Endothelial cell of umbilical vein (primary cell): ENCODE measurements around the gene KCNIP1. TPM values are rescaled to one million over a fixed set of nuclear protein-coding genes. Genes with fewer than 3 reads are reported as not detected.

Source experiments
- BruUV-seq: library from RNA; stranded (reverse); fragments of 400-500 nt; replicated peaks from 2 replicates; lab custom pipeline; 2021; lab: Mats Ljungman, UMichigan
- CTCF ChIA-PET: fragments of 300-600, 350-600 bp; sonication (Branson Sonifier 250); formaldehyde crosslinking; loops from one replicate; lab custom pipeline; 2021; ENCODE audit warnings: antibody characterized with exemption, inconsistent platforms; lab: Charles Lee
- POLR2A ChIA-PET: fragments of 300-600, 350-600 bp; sonication (Branson Sonifier 250); formaldehyde crosslinking; loops from one replicate; lab custom pipeline; 2021; ENCODE audit warnings: antibody characterized with exemption, inconsistent platforms; lab: Charles Lee
- DNase-seq: peaks from one replicate; pipeline ENCODE4 v3.0.0-alpha.2; 2011; ENCODE audit warnings: low read depth, low spot score
- FAIRE-seq: peaks from 2 replicates; lab custom pipeline; 2011; peaks lifted over from hg19 to GRCh38; lab: Jason Lieb, UNC
- H2AFZ ChIP-seq: 2 replicates; pipeline ENCODE4 v1.6.0; 2012; ENCODE audit warnings: low read depth, low read length, control low read depth, inconsistent platforms
- H3K27ac ChIP-seq: 2 replicates; pipeline ENCODE4 v1.5.1; 2011; ENCODE audit warnings: low read depth, mild to moderate bottlenecking, control low read depth, low read length, moderate library complexity; ENCODE audit not compliant: insufficient read depth
- H3K27me3 ChIP-seq, 2 experiments: 2 replicates each; pipeline versions ENCODE4 v1.6.0 to v1.6.1; 2011; ENCODE audit warnings: low read length in 2 of 2, mixed read lengths in 1 of 2; ENCODE audit not compliant: control insufficient read depth in 2 of 2, insufficient read depth in 2 of 2
- H3K36me3 ChIP-seq, 2 experiments: 2 replicates in 1 of 2; 3 replicates in 1 of 2; pipeline ENCODE4 v1.5.1; 2011; ENCODE audit warnings: low read length in 2 of 2, mild to moderate bottlenecking in 1 of 2, moderate library complexity in 1 of 2; ENCODE audit not compliant: control insufficient read depth in 2 of 2, insufficient read depth in 2 of 2; ENCODE audit errors: extremely low read depth in 1 of 2
- H3K4me1 ChIP-seq: 3 replicates; pipeline ENCODE4 v1.5.1; 2011; ENCODE audit warnings: mild to moderate bottlenecking, low read length; ENCODE audit not compliant: control insufficient read depth, insufficient read depth; ENCODE audit errors: extremely low read depth
- H3K4me2 ChIP-seq: 2 replicates; pipeline ENCODE4 v1.6.1; 2011; ENCODE audit warnings: low read length, control low read depth, mixed read lengths; ENCODE audit not compliant: insufficient read depth
- H3K4me3 ChIP-seq, 3 experiments: fragments of 200-600 bp in 1 of 3; sonication (generic), shearing (Covaris generic) in 1 of 3; replicated peaks in 1 of 3; 2 replicates each; pipeline ENCODE4 v1.5.1; 2011 to 2016; ENCODE audit warnings: control low read depth in 3 of 3, low read length in 3 of 3, mild to moderate bottlenecking in 2 of 3, inconsistent platforms in 1 of 3, low read depth in 1 of 3, moderate library complexity in 1 of 3; ENCODE audit not compliant: insufficient read depth in 1 of 3
- H3K79me2 ChIP-seq: 2 replicates; pipeline ENCODE4 v1.6.0; 2012; ENCODE audit warnings: low read length, inconsistent platforms; ENCODE audit not compliant: control insufficient read depth, insufficient read depth
- H3K9ac ChIP-seq: replicated peaks from 2 replicates; pipeline ENCODE3; 2011; ENCODE audit warnings: low read length, control low read depth; ENCODE audit not compliant: insufficient read depth; ENCODE audit errors: extremely low read depth
- H3K9me1 ChIP-seq: replicated peaks from 3 replicates; pipeline ENCODE4 v1.6.0; 2011; ENCODE audit warnings: mild to moderate bottlenecking, low read length; ENCODE audit not compliant: control insufficient read depth, insufficient read depth; ENCODE audit errors: extremely low read depth
- H3K9me3 ChIP-seq: replicated peaks from 2 replicates; pipeline ENCODE4 v1.5.1; 2012; ENCODE audit warnings: low read length, inconsistent platforms; ENCODE audit not compliant: control insufficient read depth, insufficient read depth
- H4K20me1 ChIP-seq: replicated peaks from 2 replicates; pipeline ENCODE3; 2011; ENCODE audit warnings: mild to moderate bottlenecking, low read length; ENCODE audit not compliant: control insufficient read depth, insufficient read depth; ENCODE audit errors: extremely low read depth
- EZH2 ChIP-seq: IDR thresholded peaks from 2 replicates; pipeline ENCODE4 v1.6.1; 2012; ENCODE audit warnings: borderline replicate concordance, low read depth, mild to moderate bottlenecking, moderate library complexity, low read length, inconsistent platforms; ENCODE audit not compliant: severe bottlenecking
- FOS ChIP-seq: IDR thresholded peaks from 2 replicates; pipeline ENCODE4 v1.6.1; 2011; ENCODE audit warnings: mild to moderate bottlenecking, low read length, moderate library complexity, borderline replicate concordance; ENCODE audit not compliant: insufficient read depth
- GATA2 ChIP-seq: IDR thresholded peaks from 2 replicates; pipeline ENCODE4 v1.7.0; 2011; ENCODE audit warnings: low read depth, mild to moderate bottlenecking, moderate library complexity, mixed read lengths, low read length; ENCODE audit not compliant: insufficient read length, insufficient read depth
- JUN ChIP-seq: IDR thresholded peaks from 2 replicates; pipeline ENCODE4 v1.6.1; 2011; ENCODE audit warnings: borderline replicate concordance, low read depth; ENCODE audit not compliant: insufficient read length, insufficient read depth
- MYC ChIP-seq: IDR thresholded peaks from one replicate; pipeline ENCODE4 v1.6.1; 2011; ENCODE audit warnings: mild to moderate bottlenecking, low read depth, low read length
- POLR2A ChIP-seq: IDR thresholded peaks from 2 replicates; pipeline ENCODE4 v1.6.1; 2012; ENCODE audit warnings: low read depth, mild to moderate bottlenecking, control low read depth, low read length
- POLR2AphosphoS5 ChIP-seq: IDR thresholded peaks from 2 replicates; pipeline ENCODE4 v1.6.1; 2012; ENCODE audit warnings: low read depth, mild to moderate bottlenecking, control low read depth, low read length, moderate library complexity; ENCODE audit not compliant: insufficient read depth
- dilution Hi-C: fragments of 300-500 bp; cut with MboI; formaldehyde crosslinking; loops from one replicate; pipeline ENCODE4 v1.15.0; 2019; ENCODE audit warnings: low sequenced_read_pairs; ENCODE audit not compliant: extremely low pct_ligation_motif_present
- intact Hi-C: fragments of 100-400 bp; cut with micrococcal nuclease; formaldehyde crosslinking; loops from one replicate; pipeline ENCODE4 v1.10.0; 2022
- polyA plus RNA-seq, 4 experiments: library from polyadenylated mRNA; depleted of rRNA in 3 of 4; stranded (reverse) in 3 of 4; unstranded in 1 of 4; fragments of >200 nt; gene quantifications; 2 replicates each; pipeline versions ENCODE4 v1.2.1 to v1.2.3, GENCODE V29; 2011 to 2012; ENCODE audit warnings: missing spikeins in 1 of 4
- total RNA-seq: library from RNA; stranded (reverse); gene quantifications from 2 replicates; pipeline ENCODE4 v1.2.3, GENCODE V29; 2021
- TF ChIP-seq, protein P1 (sequence below): IDR thresholded peaks from 2 replicates; pipeline ENCODE4 v1.6.1; 2011; ENCODE audit not compliant: insufficient read depth, insufficient read length
- TF ChIP-seq, protein P2 (sequence below), 2 donors: IDR thresholded peaks; 1 replicate in 1 of 2; 2 replicates in 1 of 2; pipeline ENCODE4 v1.5.1; 2011; ENCODE audit warnings: low read length in 2 of 2, mild to moderate bottlenecking in 2 of 2, moderate library complexity in 2 of 2, control low read depth in 1 of 2, inconsistent platforms in 1 of 2, low read depth in 1 of 2; ENCODE audit not compliant: insufficient read depth in 1 of 2; ENCODE audit errors: extremely low read depth in 1 of 2

Gene KCNIP1
- total and polyA plus RNA-seq, 2 donors (not counting 3 experiments of a cell fraction or from before 2014, with no cell fraction given) = 0.15 TPM; not detected in 1

GRCh38 chr5:170570476-170570875 lies 66.7 kb downstream of the KCNIP1 start:
- Histone ChIP-seq H3K4me3 (no peak overlapping the region), H3K4me1 (no peaks in the 10 kb centered on the region), H3K9me1 (no peaks in the 10 kb centered on the region), H3K9ac (no peak overlapping the region), H3K27me3 (peaks cover 4 to 11% of the 10 kb centered on the region in 2 experiments), H3K36me3 (no peaks in the 10 kb centered on the region), H2AFZ (no peak overlapping the region), H3K27ac (no peak overlapping the region), H3K9me3 (no peaks in the 10 kb centered on the region), H3K79me2 (no peaks in the 10 kb centered on the region), H4K20me1 (no peaks in the 10 kb centered on the region), H3K4me2 (no peak overlapping the region)
- FAIRE-seq (no peak), DNase-seq (no peak)
- intact Hi-C loops = no loop called here
- no TSS peak for BruUV-seq
- TF ChIP-seq, protein P1, sequence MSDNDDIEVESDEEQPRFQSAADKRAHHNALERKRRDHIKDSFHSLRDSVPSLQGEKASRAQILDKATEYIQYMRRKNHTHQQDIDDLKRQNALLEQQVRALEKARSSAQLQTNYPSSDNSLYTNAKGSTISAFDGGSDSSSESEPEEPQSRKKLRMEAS = no peak
- TF ChIP-seq EZH2 (no peak), JUN (no peak), FOS (no peak)
- CTCF ChIA-PET = interaction anchor here (0.9 to 1.6 kb wide), 3 partner anchors 27 to 135 kb away, joined by 3 to 4 read pairs (median 3); no protein-coding TSS in a partner anchor
- POLR2A ChIA-PET = no interaction called here
- dilution Hi-C loops = no loop called here

GRCh38 chr5:170571281-170571731 lies 67.5 kb downstream of the KCNIP1 start:
- Histone ChIP-seq H3K4me3 (no peak overlapping the region), H3K9me1 (no peaks in the 10 kb centered on the region), H3K36me3 (no peaks in the 10 kb centered on the region), H3K4me2 (no peak overlapping the region), H2AFZ (no peak overlapping the region), H3K9me3 (no peaks in the 10 kb centered on the region), H3K27me3 (peaks cover 4 to 11% of the 10 kb centered on the region in 2 experiments), H3K79me2 (no peaks in the 10 kb centered on the region), H3K4me1 (no peaks in the 10 kb centered on the region), H3K9ac (no peak overlapping the region), H4K20me1 (no peaks in the 10 kb centered on the region), H3K27ac (no peak overlapping the region)
- no peak for FAIRE-seq
- TF ChIP-seq JUN (no peak), GATA2 (no peak), EZH2 (no peak), FOS (no peak), POLR2AphosphoS5 (no peak), MYC (no peak), POLR2A (no peak)
- TF ChIP-seq, protein P2, sequence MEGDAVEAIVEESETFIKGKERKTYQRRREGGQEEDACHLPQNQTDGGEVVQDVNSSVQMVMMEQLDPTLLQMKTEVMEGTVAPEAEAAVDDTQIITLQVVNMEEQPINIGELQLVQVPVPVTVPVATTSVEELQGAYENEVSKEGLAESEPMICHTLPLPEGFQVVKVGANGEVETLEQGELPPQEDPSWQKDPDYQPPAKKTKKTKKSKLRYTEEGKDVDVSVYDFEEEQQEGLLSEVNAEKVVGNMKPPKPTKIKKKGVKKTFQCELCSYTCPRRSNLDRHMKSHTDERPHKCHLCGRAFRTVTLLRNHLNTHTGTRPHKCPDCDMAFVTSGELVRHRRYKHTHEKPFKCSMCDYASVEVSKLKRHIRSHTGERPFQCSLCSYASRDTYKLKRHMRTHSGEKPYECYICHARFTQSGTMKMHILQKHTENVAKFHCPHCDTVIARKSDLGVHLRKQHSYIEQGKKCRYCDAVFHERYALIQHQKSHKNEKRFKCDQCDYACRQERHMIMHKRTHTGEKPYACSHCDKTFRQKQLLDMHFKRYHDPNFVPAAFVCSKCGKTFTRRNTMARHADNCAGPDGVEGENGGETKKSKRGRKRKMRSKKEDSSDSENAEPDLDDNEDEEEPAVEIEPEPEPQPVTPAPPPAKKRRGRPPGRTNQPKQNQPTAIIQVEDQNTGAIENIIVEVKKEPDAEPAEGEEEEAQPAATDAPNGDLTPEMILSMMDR (IDR thresholded peaks at IDR 0.05; ENCODE audit: extremely low read depth in 1 of 2, insufficient read depth in 1 of 2, low read depth in 1 of 2, low read length in 2 of 2) = no peak
- TF ChIP-seq, protein P1 = no peak
- intact Hi-C loops (no loop called here), dilution Hi-C loops (no loop called here)
- POLR2A ChIA-PET = no interaction called here
- CTCF ChIA-PET = interaction anchor here (0.9 to 1.6 kb wide), 3 partner anchors 26 to 136 kb away, joined by 3 to 4 read pairs (median 3); no protein-coding TSS in a partner anchor
- no peak for DNase-seq
- no TSS peak for BruUV-seq
